NCI-H1048 (cell line): ENCODE measurements around the gene XPO1.
A peak's percentile ranks its signal among the peaks of the same experiment; 100 is the strongest.
"Not testable (repeated sequence)": the region's sequence is repeated elsewhere in the genome, so short reads cannot be mapped to it uniquely, and the experiment has no call there.

ENCODE experiments used
- DNase-seq: peaks from one replicate; lab custom pipeline; 2025; lab: John Stamatoyannopoulos, UW

The XPO1 gene

GRCh38 chr2:61536180-61536571 is 2.0 kb downstream of the XPO1 start:
- no peak for DNase-seq

GRCh38 chr2:61535449-61535848 is 2.7 kb downstream of the XPO1 start:
- no peak for DNase-seq

- no peak for DNase-seq
Measured at GRCh38 chr2:61534926-61535325, 3.2 kb downstream of the XPO1 start.

- DNase-seq, result no peak
Measured at GRCh38 chr2:61530749-61531148, 7.4 kb downstream of the XPO1 start.

GRCh38 chr2:61529944-61530735 is 8.0 kb downstream of the XPO1 start:
- DNase-seq, result no peak

- DNase-seq, result no peak
Measured at GRCh38 chr2:61520261-61520660, 17.9 kb downstream of the XPO1 start.

GRCh38 chr2:61512768-61513398 is 25.3 kb downstream of the XPO1 start:
- DNase-seq, result no peak

GRCh38 chr2:61510674-61511671 is 27.2 kb downstream of the XPO1 start:
- DNase-seq, result no peak

GRCh38 chr2:61504949-61505348 is 33.2 kb downstream of the XPO1 start:
- DNase-seq, result no peak

- DNase-seq, result no peak
Measured at GRCh38 chr2:61499060-61499459, 39.1 kb downstream of the XPO1 start.

GRCh38 chr2:61493523-61493942 is 44.6 kb downstream of the XPO1 start:
- no peak for DNase-seq

GRCh38 chr2:61492476-61492875 is 45.7 kb downstream of the XPO1 start:
- DNase-seq, result no peak

GRCh38 chr2:61485281-61485680 is 52.9 kb downstream of the XPO1 start:
- DNase-seq, result no peak

- no peak for DNase-seq
Measured at GRCh38 chr2:61478086-61478485, 60.1 kb downstream of the XPO1 start.

GRCh38 chr2:61476929-61477589 is 61.1 kb downstream of the XPO1 start:
- not testable (repeated sequence) for DNase-seq

GRCh38 chr2:61471905-61472805 is 66.0 kb downstream of the XPO1 start:
- DNase-seq, result no peak

GRCh38 chr2:61470965-61471904 is 66.9 kb downstream of the XPO1 start, which contains the start of gene USP34:
USP34 (minus strand) TSS chr2:61471087; CDS start chr2:61470692, 395 bp downstream.
- DNase-seq, result peak; percentile 74

GRCh38 chr2:61470122-61470951 is 67.8 kb downstream of the XPO1 start:
- DNase-seq, result peak; percentile 44
